ENCODE measurements around the gene RIPPLY3.
"Not testable (repeated sequence)": the region's sequence is repeated elsewhere in the genome, so short reads cannot be mapped to it uniquely, and the experiment has no call there.

RIPPLY3 gene

DNA sequence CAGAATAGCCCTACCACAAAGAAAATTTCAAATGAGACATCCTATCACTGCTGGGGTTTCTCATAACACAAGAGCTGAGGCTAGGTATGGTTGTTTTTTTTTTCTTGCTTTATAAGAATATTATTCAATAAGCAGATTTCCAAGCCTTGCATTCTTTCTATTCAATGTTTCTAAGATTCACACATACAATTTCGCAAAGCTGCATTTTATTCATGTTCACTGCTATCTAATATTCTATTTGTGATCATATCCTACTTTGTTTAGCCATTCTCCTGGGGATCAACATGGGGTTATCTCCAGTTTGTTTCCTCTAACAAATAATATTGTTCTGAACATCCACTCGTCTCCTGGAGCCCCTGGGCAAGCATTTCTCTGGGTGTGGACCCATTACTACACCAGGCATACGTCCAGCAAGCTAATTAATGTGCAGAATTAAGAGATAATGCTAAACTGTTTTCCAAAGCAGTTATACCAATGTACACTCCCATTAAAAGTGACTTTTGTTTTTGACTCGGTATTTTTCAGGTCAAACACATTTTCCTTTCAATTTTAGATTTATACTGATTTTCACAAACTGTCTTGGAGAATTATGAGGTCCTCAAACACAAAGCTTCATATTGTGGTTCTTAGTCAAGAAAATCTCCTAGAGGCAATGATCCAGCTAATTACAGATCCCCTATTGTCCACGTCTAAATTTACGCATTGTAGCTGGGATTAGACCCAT, 24.4 kb upstream of the RIPPLY3 start:
- no peak for DNase-seq

DNA sequence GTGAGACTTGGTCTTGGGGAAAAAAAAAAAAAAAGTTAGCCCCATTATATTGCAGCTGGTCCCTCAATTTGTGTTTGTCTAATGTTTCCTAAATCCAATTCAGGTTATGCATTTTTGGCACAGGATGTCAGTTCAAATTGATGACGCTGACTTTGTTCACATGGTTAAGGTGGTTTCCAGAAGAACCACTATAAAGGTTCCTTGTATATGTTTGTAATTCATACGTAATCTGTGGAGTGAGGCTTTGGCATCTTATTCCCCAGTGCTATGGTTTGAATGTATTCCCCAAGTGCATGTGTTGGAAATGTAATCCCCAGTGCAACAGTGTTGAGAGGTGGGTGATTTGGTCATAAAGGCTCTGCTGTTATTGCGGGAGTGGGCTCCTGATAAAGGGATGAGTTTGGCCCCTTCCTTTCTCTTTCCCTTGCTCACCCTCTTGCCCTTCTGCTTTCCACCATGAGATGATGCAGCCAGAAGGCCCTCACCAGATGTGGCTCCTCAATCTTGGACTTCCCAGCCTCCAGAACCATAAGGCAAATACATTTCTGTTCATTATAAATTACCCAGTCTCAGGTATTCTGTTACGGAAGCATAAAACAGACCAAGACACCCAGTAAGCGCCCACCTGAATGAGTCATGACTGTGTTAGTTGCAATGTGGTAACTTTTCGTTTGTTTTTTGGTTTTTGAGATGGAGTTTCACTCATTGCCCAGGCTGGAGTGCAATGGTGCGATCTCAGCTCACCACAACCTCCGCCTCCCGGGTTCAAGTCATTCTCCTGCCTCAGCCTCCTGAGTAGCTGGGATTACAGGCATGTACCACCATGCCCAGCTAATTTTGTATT, 20.5 kb upstream of the RIPPLY3 start:
- no peak for DNase-seq

DNA sequence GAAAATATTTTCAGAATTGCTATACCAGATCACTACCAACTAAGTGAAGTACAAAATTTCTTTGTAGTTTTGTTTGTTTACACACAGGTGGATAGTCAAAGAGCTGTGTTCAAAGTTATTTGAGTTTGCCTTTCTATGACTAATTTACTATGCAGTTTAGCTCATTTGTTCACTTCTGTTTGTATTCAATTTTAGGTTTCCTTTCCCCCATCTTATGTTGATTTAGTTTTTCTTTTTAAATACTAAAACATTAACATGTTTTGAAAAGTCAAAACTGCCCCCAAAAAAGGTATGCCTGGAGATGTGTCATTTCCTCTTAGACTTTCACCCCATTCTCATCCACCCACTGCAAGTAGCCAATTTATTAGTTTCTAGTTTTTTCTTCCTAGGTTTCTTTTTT, 18.7 kb upstream of the RIPPLY3 start:
- DNase-seq = no peak

DNA sequence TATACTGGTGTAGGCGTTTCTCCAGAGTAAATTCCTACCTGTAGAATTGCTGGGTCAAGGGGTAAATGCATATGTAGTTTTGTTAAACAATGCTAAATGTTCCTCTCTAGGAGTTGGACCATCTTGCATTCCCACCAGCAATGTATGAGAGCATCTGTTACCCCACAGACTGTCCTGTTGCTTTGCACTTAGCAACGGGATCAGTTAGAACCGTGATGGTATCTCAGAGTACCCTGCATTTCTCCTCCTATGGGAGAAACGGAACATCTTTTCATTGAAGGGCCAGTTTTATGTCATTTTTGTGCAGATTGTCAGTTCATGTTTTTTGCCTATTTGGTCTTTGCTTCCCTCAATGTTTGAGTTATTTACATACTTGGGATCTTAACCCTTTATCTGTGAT, 18.0 kb upstream of the RIPPLY3 start:
- no peak for DNase-seq

DNA sequence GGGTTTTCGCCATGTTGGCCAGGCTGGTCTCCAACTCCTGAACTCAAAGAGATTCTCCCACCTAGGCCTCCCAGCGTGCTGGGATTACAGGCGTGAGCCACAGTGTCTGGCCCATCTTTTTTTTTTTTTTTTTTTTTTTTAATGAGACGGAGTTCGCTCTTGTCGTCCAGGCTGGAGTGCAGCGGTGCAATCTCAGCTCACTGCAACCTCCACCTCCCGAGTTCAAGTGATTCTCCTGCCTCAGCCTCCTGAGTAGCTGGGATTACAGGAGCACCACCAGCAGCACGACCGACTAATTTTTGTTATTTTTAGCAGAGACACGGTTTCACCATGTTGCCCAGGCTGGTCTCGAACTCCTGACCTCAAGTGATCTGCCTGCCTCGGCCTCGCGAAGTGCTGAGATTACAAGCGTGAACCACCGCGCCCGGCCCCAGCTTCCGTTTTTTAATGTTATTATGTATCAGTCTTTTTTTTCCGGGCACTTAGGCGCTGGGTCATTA, 17.3 kb upstream of the RIPPLY3 start:
- DNase-seq = not testable (repeated sequence)

DNA sequence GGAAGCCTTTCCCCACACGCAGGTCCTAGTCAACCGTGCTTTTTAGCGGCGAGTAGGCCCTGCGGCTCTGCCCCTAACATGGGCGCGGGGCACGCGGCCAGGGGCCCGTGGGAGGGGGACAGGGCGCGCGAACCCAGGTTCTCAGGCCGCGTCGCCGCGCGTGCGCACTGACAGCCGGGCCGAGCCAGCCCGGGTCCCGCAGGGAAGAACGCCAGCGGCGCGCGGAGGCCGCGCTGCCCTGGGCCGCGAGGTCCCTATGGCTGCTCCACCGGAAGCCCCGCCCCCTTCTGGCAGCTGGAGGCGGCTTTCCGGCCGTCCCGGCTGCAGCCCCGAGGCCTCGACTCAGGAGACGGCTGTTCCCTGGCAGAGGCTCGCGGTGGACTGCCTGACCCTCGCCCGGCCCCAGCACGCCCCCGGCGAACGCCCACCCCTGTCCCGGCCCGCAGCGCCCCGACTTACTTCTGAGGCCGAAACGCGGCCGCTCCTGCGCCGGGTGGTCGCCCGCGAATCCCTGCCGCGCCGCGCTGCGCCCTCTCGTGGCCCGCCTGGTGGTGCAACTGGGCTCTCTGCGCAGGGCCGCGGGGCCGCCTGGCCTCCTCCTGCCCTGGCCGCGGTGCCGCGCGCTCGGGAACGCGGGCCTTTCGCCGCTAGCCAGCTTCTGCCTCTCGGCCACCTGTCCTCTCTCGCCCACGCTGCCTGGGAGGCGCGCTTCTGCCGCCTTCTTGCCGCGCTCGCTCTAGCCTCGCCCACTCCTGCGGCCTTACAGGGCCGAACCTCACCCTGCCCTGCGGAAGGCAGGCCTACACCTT, 16.6 kb upstream of the RIPPLY3 start:
- DNase-seq = peak; percentile 94

DNA sequence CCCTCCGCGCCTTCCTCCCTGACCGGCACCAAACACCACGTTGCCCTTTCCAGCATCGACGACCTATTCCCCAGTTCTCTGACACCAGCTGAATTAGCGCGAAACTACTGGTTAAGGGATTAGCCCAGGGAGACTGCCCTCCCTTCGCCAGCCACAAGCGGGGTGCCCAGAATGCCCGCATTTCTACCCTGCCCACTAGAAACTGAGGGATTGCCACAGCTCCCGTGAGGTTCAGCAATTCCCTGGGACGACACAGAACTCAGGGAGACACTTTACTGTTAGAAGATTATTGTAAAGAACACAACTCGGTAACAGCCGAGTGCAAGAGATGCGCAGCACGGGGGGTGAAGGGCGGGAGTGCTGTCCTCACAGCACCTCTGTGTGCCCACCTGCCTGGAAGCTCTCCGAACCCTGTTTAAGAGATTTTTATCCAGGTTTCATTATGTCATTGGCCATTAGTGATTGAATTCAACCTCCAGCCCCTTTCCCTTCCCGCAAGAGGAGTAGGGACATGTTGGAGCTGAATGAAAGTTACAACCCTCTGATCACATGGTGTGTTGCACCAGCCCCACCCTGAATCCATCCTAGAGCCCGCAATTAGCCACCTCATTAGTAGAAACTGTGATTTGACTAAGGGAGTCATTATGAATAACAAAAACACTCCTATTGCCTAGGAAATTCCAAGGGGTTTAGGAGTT, 15.8 kb upstream of the RIPPLY3 start:
- DNase-seq = no peak

DNA sequence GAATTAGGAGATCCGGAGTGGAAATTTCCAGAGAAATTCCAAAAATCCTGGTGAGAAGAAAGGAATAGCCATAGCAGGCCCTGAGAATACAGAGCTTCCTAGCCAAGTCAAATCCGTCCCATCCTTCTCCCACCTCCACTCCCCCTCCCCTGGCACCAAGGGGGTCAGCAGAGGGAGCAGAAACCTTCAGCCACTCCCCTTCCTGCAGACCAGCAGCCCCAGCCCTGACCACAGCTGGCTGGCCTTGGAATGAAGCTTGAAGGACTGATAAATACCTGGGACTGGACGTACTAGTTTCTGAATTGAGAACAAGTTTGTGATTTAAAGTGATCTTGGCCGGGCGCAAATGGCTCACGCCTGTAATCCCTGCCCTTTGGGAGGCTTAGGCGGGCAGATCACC, 13.8 kb upstream of the RIPPLY3 start:
- DNase-seq = no peak

DNA sequence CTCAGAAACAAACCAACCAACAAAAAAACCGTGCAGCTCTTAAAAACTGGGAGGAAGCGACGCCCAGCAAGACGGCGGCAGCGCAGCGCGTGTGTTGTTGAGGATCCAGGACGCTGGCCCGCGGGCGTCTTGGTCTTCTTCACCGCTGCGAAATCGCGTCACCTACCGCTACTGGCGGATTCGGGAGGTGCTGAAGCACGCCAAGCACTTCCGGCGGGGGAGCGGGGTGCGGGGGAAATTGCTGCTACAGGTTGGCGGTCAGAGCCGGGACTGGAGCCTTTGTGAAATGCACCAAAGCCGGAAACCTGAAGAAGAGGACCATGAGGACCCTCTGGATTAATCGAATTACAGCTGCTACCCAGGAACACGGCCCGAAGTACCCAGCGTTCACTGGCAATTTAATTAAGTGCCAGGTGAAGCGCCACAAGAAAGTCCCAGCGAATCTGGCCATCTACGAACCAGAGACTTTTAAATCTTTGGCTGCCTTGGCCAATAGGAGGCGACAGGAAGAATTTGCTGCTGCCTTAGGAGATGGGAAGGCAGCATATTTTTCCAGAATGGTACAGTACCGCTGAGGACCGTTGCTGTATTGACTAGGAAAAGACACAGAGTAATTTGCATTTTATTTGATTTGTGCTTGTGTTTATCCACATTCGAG, 11.9 kb upstream of the RIPPLY3 start:
- DNase-seq = no peak

DNA sequence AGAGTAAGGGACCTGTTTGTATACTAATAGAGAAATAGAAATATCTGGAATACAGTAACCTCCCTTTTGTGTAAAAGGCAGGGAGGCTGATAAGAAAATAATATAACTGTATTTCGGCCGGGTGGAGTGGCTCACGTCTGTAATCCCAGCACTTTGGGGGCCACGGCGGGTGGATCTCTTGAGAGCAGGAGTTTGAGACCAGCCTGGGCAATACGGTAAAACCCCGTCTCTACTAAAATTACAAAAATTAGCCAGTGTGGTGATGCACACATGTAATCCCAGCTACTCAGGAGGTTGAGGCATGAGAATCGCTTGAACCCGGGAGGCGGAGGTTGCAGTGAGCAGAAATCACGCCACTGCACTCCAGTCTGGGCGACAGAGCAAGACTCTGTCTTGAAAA, 11.2 kb upstream of the RIPPLY3 start:
- DNase-seq = not testable (repeated sequence)

DNA sequence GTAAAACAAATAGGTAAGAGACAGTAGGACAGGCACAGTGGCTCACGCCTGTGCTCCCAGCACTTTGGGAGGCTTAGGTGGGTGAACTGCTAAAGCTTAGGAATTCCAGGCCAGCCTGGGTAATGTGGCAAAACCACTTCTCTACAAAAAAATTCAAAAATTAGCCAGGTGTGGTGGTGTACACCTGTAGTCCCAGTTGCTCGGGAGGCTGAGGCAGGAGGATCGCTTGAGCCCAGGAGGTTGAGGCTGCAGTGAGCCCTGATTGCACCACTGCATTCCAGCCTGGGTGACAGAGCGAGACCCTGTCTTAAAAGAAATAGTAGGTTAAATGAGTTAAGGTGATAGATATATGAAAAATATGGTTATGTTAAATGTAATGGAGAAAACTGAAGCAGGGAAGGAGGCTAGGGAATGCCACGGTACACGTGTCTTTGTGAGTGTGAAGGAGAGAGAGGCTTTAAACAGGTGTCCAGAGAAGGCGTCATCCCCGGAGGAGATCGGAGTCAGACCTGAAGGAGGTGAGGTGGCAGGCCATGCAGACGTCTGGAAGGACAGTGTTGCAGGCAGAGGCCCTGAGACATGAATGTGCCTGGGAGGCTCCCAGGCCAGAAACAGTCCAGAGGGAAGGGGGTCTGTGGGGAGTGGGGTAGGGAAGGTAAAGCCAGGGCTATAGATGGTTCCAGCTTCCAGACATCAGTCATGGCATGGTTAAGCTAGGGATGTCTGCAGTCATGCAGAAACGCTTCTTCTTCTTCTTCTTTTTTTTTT, 7.2 kb upstream of the RIPPLY3 start:
- no peak for DNase-seq

DNA sequence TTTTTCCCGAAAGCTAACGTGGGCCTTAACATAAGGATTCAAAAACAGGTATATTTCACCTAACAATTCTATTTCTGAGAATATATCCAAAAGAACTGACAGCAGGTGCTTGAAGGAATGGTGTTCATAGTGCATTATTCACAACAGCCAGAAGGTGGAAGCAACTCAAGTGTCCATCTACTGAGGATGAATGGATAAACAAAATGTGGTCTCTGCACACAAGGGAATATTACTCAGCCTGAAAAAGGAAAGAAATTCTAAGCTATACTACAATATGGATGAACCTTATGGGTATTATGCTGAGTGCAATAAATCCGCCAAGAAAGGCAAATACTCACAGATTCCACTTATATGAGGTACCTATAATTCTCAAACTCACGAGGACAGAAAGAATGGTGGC, 6.1 kb upstream of the RIPPLY3 start:
- DNase-seq = no peak

DNA sequence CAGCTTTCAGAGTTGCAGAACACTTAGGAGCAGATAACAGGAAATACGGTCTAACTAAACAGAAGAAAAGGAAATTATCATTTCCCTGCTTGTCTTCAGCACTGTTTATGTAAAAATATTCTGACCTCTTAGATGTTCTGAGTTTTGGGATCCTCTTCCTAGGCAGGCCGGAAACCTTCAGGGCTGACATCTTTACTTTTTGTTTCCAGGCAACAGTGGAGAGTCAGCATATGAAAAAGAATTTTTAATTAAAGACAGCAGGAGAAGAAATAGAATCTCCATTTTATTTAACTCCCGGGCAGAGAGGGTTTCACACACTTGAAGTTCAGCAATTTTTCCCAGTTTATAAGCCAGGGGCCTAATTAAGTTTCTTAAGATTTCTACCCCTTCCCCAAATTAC, 5.1 kb upstream of the RIPPLY3 start:
- no peak for DNase-seq

DNA sequence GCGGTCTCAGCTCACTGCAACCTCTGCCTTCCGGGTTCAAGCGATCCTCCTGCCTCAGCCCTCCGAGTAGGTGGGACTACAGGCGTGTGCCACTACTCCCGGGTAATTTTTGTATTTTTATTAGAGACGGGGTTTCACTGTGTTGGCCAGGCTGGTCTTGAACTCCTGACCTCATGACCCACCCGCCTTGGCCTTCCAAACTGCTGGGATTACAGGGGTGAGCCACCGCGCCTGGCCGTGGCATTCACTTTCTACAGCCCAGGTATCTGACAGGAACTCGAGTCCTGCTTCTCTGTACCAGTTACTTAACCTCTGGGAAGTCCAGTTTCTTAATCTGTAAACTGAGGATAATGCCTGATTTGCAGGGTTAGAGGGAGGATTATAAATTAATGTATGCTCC, 3.7 kb upstream of the RIPPLY3 start:
- not testable (repeated sequence) for DNase-seq

DNA sequence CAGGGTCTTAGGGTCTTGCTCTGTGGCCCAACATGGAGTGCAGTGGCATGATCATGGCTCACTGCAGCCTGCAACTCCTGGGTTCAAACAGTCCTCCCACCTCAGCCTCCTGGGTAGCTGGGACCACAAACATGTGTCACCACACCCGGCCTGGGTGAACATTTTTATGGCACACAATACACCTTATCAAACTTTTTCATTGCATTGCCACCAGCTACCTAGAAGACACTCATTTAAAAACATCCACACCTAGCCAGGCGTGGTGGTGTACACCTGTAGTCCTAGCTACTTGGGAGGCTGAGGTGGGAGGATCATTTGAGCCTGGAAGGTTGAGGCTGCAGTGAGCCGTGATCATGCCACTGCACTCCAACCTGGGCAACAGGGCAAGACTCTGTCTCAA, 2.6 kb upstream of the RIPPLY3 start:
- not testable (repeated sequence) for DNase-seq

DNA sequence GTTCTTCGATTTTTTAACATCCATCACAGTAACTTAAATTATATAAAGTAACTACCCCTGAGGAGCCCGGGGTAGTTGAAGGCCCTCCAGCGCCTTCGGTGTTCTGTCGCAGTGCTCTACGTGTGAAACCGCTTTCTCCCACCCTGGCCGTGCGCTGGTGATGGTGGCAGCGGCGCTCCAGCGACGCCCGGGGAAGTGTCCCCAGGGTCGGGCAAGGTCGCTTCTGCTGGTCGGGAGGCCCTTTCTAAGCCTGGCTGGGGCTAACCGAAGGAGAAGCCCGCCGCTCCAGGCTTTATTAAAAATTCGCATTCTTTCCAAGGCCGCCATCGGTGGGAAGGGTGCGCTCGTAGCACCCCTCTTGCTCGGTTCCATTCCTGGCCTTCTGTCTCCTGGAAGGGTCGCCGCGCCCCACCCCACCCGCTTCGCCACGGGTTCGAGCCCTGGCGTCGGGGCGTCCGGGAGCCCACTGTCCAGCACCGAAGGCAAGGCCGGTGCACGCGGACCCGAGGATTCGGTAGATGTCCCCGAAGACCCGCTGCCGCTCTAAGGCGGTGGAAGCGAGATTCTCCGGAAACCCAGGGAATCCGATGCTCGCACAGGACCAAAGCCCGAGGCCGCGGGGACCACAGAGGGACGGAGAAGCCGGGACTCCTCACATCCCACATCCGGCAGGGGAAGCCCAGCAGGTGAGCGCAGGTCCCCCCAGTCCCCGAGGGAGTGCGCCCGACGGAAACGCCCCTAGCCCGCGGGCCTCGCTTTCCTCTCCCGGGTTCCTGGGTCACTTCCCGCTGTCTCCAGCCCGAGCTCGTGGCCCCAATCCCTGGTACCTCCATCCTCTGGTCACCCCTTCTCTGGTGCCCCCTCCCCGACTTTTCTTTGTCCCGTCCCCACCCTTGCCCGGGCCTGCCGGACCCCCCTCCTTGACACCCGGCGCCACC, 685 bp upstream of the RIPPLY3 start:
- DNase-seq = no peak

DNA sequence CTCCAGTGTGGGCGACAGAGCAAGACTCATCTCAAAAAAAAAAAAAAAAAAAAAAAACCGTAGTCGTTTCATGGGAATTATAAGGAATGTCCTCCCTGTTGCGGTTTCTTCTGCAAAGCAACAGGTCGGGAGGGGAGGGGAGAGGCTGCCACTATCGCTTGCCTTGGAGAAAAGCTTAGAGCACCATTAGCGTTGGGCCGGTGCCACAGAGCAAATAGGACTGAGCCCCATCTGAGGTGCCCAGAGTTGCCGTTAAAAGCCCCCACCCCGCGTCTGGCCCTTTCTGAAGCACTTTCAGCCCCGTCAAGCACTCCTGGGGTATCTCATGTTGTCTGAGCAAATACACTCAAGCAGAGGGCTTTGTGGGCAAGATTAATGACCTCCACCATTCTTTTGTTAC, 2.2 kb downstream of the RIPPLY3 start:
- DNase-seq = peak; percentile 95

DNA sequence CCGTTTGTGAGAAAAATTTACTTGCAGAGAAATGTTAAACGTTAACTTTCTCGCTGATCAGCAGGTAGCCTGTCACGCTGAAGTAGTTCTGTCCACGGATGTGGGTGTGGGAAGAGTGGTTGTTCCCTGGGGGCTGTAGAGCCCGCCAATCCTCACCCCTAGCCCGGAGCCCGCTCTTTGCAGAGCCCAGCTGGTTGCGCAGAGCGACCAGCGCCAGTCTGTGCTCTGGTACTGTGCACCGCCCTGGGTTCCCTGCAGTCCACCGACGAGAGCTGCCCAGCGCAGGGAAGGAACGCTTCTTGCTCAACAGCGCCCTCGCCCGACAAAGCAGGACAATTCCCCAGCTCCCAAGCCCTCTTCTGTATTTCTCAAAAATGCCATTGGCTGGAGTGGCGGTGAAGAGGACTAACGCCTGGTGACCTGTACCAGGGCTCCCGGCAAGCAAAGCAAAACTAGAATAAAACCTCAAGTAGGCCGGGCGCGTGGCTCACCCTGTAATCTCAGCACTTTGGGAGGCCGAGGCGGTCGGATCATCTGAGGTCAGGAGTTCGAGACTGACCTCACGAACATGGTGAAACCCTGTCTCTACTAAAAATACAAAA, 3.3 kb downstream of the RIPPLY3 start:
- peak; percentile 95 for DNase-seq

DNA sequence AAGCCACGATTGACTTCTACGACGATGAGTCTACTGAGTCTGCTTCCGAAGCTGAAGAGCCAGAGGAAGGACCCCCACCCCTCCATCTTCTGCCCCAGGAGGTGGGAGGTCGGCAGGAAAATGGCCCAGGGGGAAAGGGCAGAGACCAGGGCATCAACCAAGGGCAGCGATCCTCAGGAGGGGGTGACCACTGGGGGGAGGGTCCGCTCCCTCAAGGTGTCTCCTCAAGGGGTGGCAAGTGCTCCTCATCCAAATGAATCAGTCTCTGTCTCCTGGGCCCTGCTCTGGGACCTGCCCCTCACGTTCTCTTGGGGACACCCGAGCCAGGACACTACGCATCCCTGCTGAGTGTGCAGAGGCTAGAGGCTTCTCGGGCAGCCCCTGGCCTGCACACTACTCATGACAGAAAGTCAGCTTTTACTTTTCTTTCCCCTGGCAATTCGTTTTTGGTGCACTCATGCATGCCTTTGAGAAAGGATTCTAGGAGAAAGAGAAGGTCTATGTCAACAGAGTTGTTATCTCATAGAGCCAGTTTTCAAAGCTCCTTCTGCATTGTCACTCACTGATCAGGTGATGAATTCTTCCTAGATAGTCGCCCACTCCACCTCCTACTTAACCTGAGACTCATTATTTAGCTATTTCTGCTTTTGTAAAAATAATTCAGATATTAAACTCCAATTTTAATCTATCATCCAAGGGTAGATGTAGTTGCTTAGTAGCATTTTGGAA, 11.6 kb downstream of the RIPPLY3 start:
- no peak for DNase-seq

All from NCI-H2029 (cell line).